KBM-7 (cell line): ENCODE results near the gene TBC1D5.
"Not testable (repeated sequence)": the region's sequence is repeated elsewhere in the genome, so short reads cannot be mapped to it uniquely, and the experiment has no call there.

ENCODE experiments used
- DNase-seq: peaks from one replicate; pipeline ENCODE4 v3.0.0-alpha.2; 2015
- in situ Hi-C: fragments of 300-500 bp; cut with MboI; formaldehyde crosslinking; loops from 2 replicates; pipeline ENCODE4 v1.14.3; 2020; ENCODE audit warnings: low sequenced_read_pairs, low pct_unique_long_range_greater_than_20kb, mixed read lengths

Gene TBC1D5

GRCh38 chr3:17742102-17742879 is at the start of gene TBC1D5:
Gene TBC1D5, minus strand, starts transcription at chr3:17742631. Its CDS starts 234,061 bp downstream, at chr3:17508570.
- DNase-seq: peak; percentile 98
- in situ Hi-C loops: no loop called here

GRCh38 chr3:17783426-17783825 is 41.0 kb upstream of the TBC1D5 start:
- in situ Hi-C loops: no loop called here
- DNase-seq: no peak

GRCh38 chr3:17782751-17783150 is 40.3 kb upstream of the TBC1D5 start:
- DNase-seq: peak; percentile 29

GRCh38 chr3:17780369-17780768 is 37.9 kb upstream of the TBC1D5 start:
- in situ Hi-C loops, DNase-seq: not testable (repeated sequence)

More at GRCh38 chr3:17782751-17783150, 40.3 kb upstream of the TBC1D5 start:
- in situ Hi-C loops: no loop called here

DNA sequence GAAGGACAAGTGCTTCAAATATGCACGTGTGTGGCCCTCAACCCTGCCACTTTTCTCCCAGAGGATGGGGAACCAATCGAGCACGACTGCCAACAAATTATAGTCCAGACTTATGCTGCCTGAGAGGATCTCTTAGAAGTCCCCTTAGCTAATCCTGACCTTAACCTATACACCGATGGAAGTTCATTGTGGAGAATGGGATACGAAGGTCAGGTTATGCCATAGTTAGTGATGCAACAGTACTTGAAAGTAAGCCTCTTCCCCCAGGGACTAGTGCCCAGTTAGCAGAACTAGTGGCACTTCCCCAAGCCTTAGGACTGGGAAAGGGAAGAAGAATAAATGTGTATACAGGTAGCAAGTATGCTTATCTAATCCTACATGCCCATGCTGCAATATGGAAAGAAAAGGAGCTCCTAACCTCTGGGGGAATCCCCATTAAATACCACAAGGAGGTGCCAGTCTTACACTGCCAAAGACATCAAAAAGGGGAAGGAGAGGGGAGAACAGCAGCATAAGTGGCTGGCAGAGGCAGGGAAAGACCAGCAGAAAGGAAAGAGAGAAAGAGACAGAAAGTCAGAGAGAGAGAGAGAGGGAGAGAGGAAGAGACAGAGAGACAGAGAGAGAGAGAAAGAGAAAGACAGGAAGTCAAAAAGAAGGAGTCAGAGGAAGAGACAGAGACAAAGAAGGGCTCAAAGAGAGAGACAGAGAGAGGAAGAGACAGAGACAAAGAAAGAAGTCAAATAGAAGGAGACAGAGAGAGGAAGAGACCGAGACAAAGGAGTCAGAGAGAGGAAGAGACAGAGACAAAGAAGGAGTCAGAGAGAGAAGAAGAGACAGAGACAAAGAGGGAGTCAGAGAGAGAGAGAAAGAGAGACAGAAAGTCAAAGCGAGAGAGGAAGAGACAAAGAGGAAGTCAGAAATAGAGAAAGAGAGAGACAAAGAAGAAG is 37.1 kb upstream of the TBC1D5 start:
- DNase-seq: peak; percentile 67
- in situ Hi-C loops: not testable (repeated sequence)

- in situ Hi-C loops, DNase-seq: not testable (repeated sequence)
Observed at GRCh38 chr3:17777326-17777725, 34.9 kb upstream of the TBC1D5 start.

DNA sequence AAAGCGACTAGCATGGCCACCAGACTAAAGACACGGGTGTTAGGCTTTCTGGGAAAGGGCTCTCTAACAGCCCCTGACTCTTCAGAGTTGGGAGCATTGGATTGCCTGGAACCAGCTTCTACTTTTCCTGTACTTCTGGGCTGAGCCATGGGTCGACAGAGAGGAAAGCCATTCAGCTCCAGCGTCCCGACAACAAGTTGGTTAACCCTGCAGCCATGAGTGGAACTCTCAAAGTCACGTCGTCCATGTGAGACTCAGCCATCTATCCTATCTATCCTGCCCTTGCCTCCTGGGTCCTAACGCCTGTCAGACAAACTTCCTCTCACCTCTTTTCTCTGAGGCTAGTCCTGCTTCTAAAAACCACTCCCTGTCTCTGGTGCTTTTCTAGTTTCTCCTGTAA is 32.6 kb upstream of the TBC1D5 start:
- DNase-seq: no peak
- in situ Hi-C loops: no loop called here

GRCh38 chr3:17774180-17774910 is 31.9 kb upstream of the TBC1D5 start:
- DNase-seq: peak; percentile 59
- in situ Hi-C loops: not testable (repeated sequence)

- no peak for DNase-seq
- in situ Hi-C loops: no loop called here
Observed at GRCh38 chr3:17772556-17772955, 30.1 kb upstream of the TBC1D5 start.

GRCh38 chr3:17771177-17772017 is 29.0 kb upstream of the TBC1D5 start:
- DNase-seq: no peak
- in situ Hi-C loops: no loop called here

DNA sequence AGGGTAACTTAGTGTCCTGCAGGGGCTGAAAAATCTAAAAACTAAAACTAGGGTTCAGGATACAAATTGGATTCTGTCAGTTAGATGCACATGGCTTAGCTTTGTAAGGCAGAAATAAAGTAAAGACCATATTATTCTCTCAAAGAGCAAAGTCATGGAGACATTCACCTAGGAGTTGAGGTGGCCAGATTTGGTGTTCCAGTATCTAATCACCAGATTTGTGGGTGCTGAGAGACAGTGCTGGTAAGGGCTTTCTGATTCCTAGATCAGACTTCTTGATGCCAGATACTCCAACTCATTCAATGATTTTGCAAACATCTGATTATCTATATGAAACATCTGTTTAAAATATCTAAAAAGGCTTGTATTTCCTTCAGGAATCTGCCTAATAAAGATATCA is 28.3 kb upstream of the TBC1D5 start:
- in situ Hi-C loops: no loop called here

DNA sequence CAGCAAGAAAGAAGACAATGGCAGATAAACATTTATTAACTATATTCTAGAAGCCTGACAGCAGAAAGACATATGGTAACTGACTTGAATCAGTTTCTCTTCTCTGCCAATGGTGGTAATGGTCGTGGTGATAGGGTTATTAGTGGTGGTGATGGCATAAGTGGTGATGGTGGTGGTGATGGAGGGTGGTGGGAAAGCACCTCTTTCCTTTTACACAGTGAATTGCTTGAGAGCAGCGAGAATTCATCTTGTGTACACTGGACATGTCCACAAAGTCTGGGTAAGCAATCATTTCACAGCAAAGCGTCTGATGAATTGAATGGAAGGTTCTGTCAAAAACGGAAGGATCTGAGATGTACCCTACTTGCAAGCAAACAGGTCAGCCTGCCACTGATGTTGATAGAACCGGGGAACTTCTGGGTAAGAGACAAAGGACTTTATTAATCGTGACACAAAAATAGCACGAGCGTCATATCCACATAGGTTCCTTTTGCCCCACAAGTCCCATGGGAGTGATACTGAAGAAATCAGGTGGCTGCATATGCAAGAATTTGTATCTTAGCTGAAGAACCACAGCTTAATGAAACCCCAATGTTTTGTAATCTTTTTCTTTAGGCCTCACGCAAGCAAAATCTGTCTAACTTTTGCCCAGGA is 23.5 kb upstream of the TBC1D5 start:
- no peak for DNase-seq
- in situ Hi-C loops: no loop called here

More for the DNA sequence above, 28.3 kb upstream of the TBC1D5 start:
- DNase-seq: no peak

DNA sequence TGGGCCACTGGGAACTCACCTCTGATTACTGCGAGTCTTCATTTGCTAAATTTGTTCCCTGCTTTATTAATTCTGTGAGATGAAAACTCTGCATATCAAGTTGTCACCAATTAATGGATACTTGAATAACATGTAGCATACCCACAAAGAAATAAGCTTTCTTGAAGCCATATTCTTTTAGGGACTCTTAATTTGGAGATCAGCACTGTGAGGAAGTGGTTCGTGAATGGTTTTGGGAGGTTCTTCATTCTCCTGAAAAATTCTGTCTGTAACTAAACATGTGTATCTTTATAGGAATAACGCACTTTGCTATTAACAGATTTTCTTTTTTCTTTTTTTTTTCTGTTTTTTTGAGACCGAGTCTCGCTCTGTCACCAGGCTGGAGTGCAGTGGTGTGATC is 19.1 kb upstream of the TBC1D5 start:
- no peak for DNase-seq
- in situ Hi-C loops: no loop called here

- no peak for DNase-seq
- in situ Hi-C loops: no loop called here
Observed at GRCh38 chr3:17759901-17760300, 17.5 kb upstream of the TBC1D5 start.

GRCh38 chr3:17755836-17756235 is 13.4 kb upstream of the TBC1D5 start:
- in situ Hi-C loops: no loop called here
- no peak for DNase-seq

DNA sequence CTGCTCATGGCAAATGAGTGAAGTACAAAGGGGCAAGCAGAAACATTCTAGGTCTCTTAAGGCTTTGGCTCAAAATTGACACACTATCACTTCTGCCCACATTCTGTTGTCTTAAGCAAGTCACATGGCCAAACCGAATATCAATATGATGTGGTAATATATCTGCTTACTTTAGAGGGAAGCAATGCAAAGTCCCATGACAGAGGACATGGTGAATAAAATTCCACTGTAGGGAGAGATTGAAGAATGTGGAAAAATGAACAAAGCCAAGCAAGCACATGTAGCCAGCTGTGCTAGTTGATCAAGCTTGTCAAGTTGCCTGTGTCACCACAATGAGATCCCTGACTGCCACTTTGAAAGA is 11.2 kb upstream of the TBC1D5 start:
- in situ Hi-C loops: no loop called here
- DNase-seq: no peak

- no peak for DNase-seq
- in situ Hi-C loops: no loop called here
Observed at GRCh38 chr3:17752876-17753631, 10.6 kb upstream of the TBC1D5 start.
